A549 (cell line): ENCODE results near the gene S100A4. TPM values are rescaled to one million over a fixed set of nuclear protein-coding genes. Genes with fewer than 3 reads are reported as not detected.

Experiments used
- ATAC-seq, 2 experiments: fragments of 200-7000 bp in 1 of 2; fragments of >200 bp in 1 of 2; cut with Nextera tagmentation in 1 of 2; cut with Tn5 transposase in 1 of 2; 3 replicates each; pipeline versions ENCODE4 v1.8.0 to v1.9.1; 2018 to 2020; ENCODE audit warnings: mild to moderate bottlenecking in 1 of 2, moderate library complexity in 1 of 2
- CTCF ChIA-PET: fragments of 300-600 bp; sonication (Branson Sonifier 250); formaldehyde crosslinking; extraction: SDS; loops from one replicate; lab custom pipeline; 2021; ENCODE audit warnings: antibody characterized with exemption, inconsistent platforms; lab: Yijun Ruan, JAX
- POLR2A ChIA-PET: fragments of 350-600 bp; formaldehyde crosslinking; extraction: SDS; loops from one replicate; lab custom pipeline; 2021; ENCODE audit warnings: antibody characterized with exemption, inconsistent platforms; lab: Yijun Ruan, JAX
- DNase-seq, 2 experiments: peaks; one replicate each; pipeline versions ENCODE4 v3.0.0 to v3.0.0-alpha.2; 2011 to 2016; ENCODE audit warnings: low read depth in 1 of 2, low spot score in 1 of 2
- FAIRE-seq: peaks from 2 replicates; lab custom pipeline; 2011; peaks lifted over from hg19 to GRCh38; lab: Jason Lieb, UNC
- H3K27ac ChIP-seq, 2 experiments: fragments of >200 bp; sonication (Bioruptor Twin); formaldehyde crosslinking; 3 replicates each; pipeline ENCODE4 v1.5.1; 2016 to 2017
- H3K4me1 ChIP-seq: fragments of >200 bp; sonication (Bioruptor Twin); formaldehyde crosslinking; 3 replicates; pipeline ENCODE4 v1.6.1; 2016
- H3K4me2 ChIP-seq: fragments of >200 bp; sonication (Bioruptor Twin); formaldehyde crosslinking; 3 replicates; pipeline ENCODE4 v1.6.1; 2016
- H3K4me3 ChIP-seq: fragments of >200 bp; sonication (Bioruptor Twin); formaldehyde crosslinking; 3 replicates; pipeline ENCODE4 v1.5.1; 2016
- H3K9me3 ChIP-seq: fragments of >200 bp; sonication (Bioruptor Twin); formaldehyde crosslinking; 3 replicates; pipeline ENCODE4 v1.6.1; 2016
- BHLHE40 ChIP-seq: IDR thresholded peaks from 2 replicates; pipeline ENCODE4 v1.6.1; 2012; ENCODE audit warnings: low read depth, low read length, inconsistent platforms
- CBX2 ChIP-seq: fragments of 200-600 bp; sonication (generic); IDR thresholded peaks from 2 replicates; pipeline ENCODE4 v1.6.1; 2016; ENCODE audit warnings: low read depth, mild to moderate bottlenecking, borderline replicate concordance
- CEBPB ChIP-seq, 2 experiments: fragments of >200 bp in 1 of 2; sonication (Bioruptor Twin) in 1 of 2; formaldehyde crosslinking in 1 of 2; IDR thresholded peaks; 2 replicates each; pipeline ENCODE4 v1.6.1; 2012 to 2016
- CHD2 ChIP-seq: fragments of 150-350 bp; IDR thresholded peaks from 2 replicates; pipeline ENCODE4 v1.6.1; 2014; ENCODE audit warnings: low read length; ENCODE audit not compliant: partially characterized antibody
- CHD4 ChIP-seq: fragments of 200-600 bp; sonication (generic); IDR thresholded peaks from 2 replicates; pipeline ENCODE4 v1.6.1; 2016; ENCODE audit warnings: antibody characterized with exemption, mild to moderate bottlenecking, borderline replicate concordance
- EHF ChIP-seq: fragments of 250-450 bp; sonication (Bioruptor Pico); IDR thresholded peaks from 2 replicates; pipeline ENCODE4 v1.5.0; 2020; ENCODE audit warnings: mild to moderate bottlenecking
- FOSB ChIP-seq: fragments of 250-450 bp; sonication (Bioruptor Pico); IDR thresholded peaks from 2 replicates; pipeline ENCODE4 v1.5.0; 2020; ENCODE audit warnings: mild to moderate bottlenecking, moderate library complexity
- FOXS1 ChIP-seq: fragments of 250-450 bp; sonication (Bioruptor Pico); IDR thresholded peaks from 2 replicates; pipeline ENCODE4 v1.5.0; 2020; ENCODE audit warnings: mild to moderate bottlenecking, moderate library complexity
- HDAC2 ChIP-seq: fragments of 200-600 bp; sonication (generic); IDR thresholded peaks from 2 replicates; pipeline ENCODE4 v1.6.1; 2016
- HEYL ChIP-seq: fragments of 250-450 bp; sonication (Bioruptor Pico); IDR thresholded peaks from 2 replicates; pipeline ENCODE4 v1.8.0; 2021; ENCODE audit warnings: mild to moderate bottlenecking, moderate library complexity
- HOXA7 ChIP-seq: fragments of 250-450 bp; sonication (Bioruptor Pico); IDR thresholded peaks from 2 replicates; pipeline ENCODE4 v1.5.0; 2020; ENCODE audit warnings: mild to moderate bottlenecking, moderate library complexity
- HOXB5 ChIP-seq: fragments of 250-450 bp; sonication (Bioruptor Pico); IDR thresholded peaks from 2 replicates; pipeline ENCODE4 v1.5.0; 2020; ENCODE audit warnings: mild to moderate bottlenecking, moderate library complexity
- JUNB ChIP-seq: fragments of >200 bp; sonication (Bioruptor Twin); formaldehyde crosslinking; IDR thresholded peaks from 2 replicates; pipeline ENCODE4 v1.6.1; 2016
- KDM5A ChIP-seq: fragments of 200-600 bp; sonication (generic); IDR thresholded peaks from 2 replicates; pipeline ENCODE4 v1.6.1; 2016; ENCODE audit warnings: antibody characterized with exemption, mild to moderate bottlenecking
- MAFK ChIP-seq: fragments of 450-650 bp; IDR thresholded peaks from 2 replicates; pipeline ENCODE4 v1.6.1; 2014; ENCODE audit not compliant: partially characterized antibody
- MAZ ChIP-seq: fragments of 150-350 bp; IDR thresholded peaks from 2 replicates; pipeline ENCODE4 v1.6.1; 2014; ENCODE audit warnings: antibody characterized with exemption, low read depth, low read length, borderline replicate concordance
- NFE2L2 ChIP-seq: fragments of 150-350 bp; conservative IDR thresholded peaks from 2 replicates; pipeline ENCODE4 v1.6.1; 2014; ENCODE audit warnings: low read length
- NPAS2 ChIP-seq: fragments of 250-450 bp; sonication (Bioruptor Pico); IDR thresholded peaks from 2 replicates; pipeline ENCODE4 v1.8.0; 2022; ENCODE audit warnings: mild to moderate bottlenecking, moderate library complexity, borderline replicate concordance
- NR3C1 ChIP-seq: fragments of >200 bp; sonication (Bioruptor Twin); formaldehyde crosslinking; IDR thresholded peaks from 3 replicates; pipeline ENCODE4 v1.6.1; 2017
- POLR2A ChIP-seq: IDR thresholded peaks from 2 replicates; pipeline ENCODE4 v1.6.1; 2012; ENCODE audit warnings: mild to moderate bottlenecking, low read length
- POLR2AphosphoS2 ChIP-seq: conservative IDR thresholded peaks from 2 replicates; pipeline ENCODE4 v1.6.1; 2012; ENCODE audit warnings: low read length, improper control_type of control experiment, inconsistent platforms
- RFX5 ChIP-seq: fragments of 450-650 bp; IDR thresholded peaks from 2 replicates; pipeline ENCODE4 v1.7.1; 2014; ENCODE audit warnings: antibody characterized with exemption, mild to moderate bottlenecking, moderate library complexity
- RNF2 ChIP-seq: fragments of 200-600 bp; sonication (generic); IDR thresholded peaks from 2 replicates; pipeline ENCODE4 v1.6.1; 2016; ENCODE audit warnings: low read depth, mild to moderate bottlenecking, antibody characterized with exemption, moderate library complexity, borderline replicate concordance
- SMC3 ChIP-seq: fragments of >200 bp; sonication (Bioruptor Twin); formaldehyde crosslinking; IDR thresholded peaks from 3 replicates; pipeline ENCODE4 v1.6.1; 2018; ENCODE audit warnings: inconsistent platforms
- TP53 ChIP-seq: fragments of 250-450 bp; sonication (Bioruptor Pico); IDR thresholded peaks from 2 replicates; pipeline ENCODE4 v1.5.0; 2021; ENCODE audit warnings: mild to moderate bottlenecking, moderate library complexity
- ZC3H11A ChIP-seq: fragments of 450-650 bp; IDR thresholded peaks from 2 replicates; pipeline ENCODE4 v1.6.1; 2014; ENCODE audit warnings: antibody characterized with exemption, mild to moderate bottlenecking
- ZFP36 ChIP-seq: fragments of 450-650 bp; IDR thresholded peaks from 2 replicates; pipeline ENCODE4 v1.6.1; 2014; ENCODE audit warnings: borderline replicate concordance; ENCODE audit not compliant: partially characterized antibody
- ZNF302 ChIP-seq: fragments of 250-450 bp; sonication (Bioruptor Pico); IDR thresholded peaks from 2 replicates; pipeline ENCODE4 v1.9.0; 2021; ENCODE audit warnings: inconsistent platforms, mild to moderate bottlenecking, moderate library complexity
- ZSCAN20 ChIP-seq: fragments of 250-450 bp; sonication (Bioruptor Pico); IDR thresholded peaks from 2 replicates; pipeline ENCODE4 v1.8.0; 2022; ENCODE audit warnings: mild to moderate bottlenecking, moderate library complexity
- WGBS: methylation state at CpG from one replicate; pipeline ENCODE4 v1.1.6; 2017; ENCODE audit errors: missing lambda C conversion rate; 5-methylcytosine and 5-hydroxymethylcytosine counted together
- polyA plus RNA-seq, 4 experiments: library from polyadenylated mRNA; depleted of rRNA in 3 of 4; stranded (reverse); fragments of >200 nt; fragmentation: RNase III in 1 of 4; extraction: RNeasy Plus Mini Kit Qiagen cat#74134 plus additional on column Dnase treatment in 1 of 4; gene quantifications; 2 replicates in 3 of 4; 3 replicates in 1 of 4; pipeline ENCODE4 v1.2.3, GENCODE V29; 2011 to 2017
- TF ChIP-seq, protein P1 (sequence below): IDR thresholded peaks from 2 replicates; pipeline ENCODE4 v1.6.1; 2012
- TF ChIP-seq, protein P2 (sequence below): fragments of 250-450 bp; sonication (Bioruptor Pico); IDR thresholded peaks from 2 replicates; pipeline ENCODE4 v1.5.0; 2020; ENCODE audit warnings: low read depth, mild to moderate bottlenecking, moderate library complexity
- TF ChIP-seq, protein P3 (sequence below): fragments of 250-450 bp; sonication (Bioruptor Pico); IDR thresholded peaks from 2 replicates; pipeline ENCODE4 v1.5.0; 2021; ENCODE audit warnings: mild to moderate bottlenecking, moderate library complexity, borderline replicate concordance
- TF ChIP-seq, protein P4 (sequence below): fragments of >200 bp; sonication (Bioruptor Twin); formaldehyde crosslinking; IDR thresholded peaks from 3 replicates; pipeline ENCODE4 v1.6.1; 2016

S100A4 gene
- polyA plus RNA-seq, 2 of the 4 experiments (the other 2 are of a cell fraction): 590 to 2,584 TPM

DNA sequence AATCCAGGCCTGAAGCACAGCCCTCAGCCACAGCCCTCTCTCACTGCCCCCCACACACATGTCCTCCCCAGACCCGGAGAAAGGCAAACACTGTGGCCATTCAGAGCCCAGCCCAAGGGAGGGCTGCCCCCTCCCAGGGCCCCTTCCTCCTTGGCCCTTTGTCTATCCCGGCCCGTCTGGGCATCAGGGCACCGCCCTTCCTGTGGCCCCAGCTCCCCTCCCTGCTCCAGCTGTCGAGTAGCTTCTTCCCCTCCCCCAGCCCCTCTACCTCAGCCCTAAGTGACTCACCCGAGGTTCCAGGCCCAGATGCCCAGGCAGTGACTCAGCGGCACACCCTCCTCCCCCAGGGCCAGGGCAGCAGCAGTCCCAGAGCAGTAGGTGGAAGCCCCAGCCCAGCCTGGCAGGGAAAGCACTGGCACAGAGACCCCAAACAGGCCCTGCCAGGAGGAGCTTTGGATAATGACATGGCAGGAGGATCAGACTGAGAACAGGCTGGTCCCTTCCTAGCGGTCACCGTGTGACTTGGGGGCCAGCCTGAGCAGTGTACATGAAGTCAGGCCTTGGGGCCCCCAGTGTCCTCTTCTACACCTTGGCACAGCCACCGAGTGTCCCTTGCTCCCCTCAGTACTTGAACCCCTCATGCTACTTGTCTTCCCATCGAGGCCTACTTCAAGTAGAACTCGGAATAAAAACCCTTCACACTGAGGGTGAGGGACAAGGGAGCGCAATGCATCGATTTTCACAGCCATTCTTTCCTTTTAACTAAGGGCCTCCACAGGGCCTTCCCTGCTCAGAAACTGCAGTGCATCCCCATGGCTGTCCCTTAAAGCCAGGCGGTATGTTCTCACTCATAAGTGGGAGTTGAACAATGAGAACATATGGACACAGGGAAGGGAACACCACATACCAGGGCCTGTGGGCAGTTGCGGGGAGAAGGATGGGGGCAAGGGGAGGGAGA is 21.1 kb upstream of the S100A4 start (continued):
- TF ChIP-seq RNF2 (no peak), NFE2L2 (peak; percentile 22; the same call in 1 of the 2 replicates)

DNA sequence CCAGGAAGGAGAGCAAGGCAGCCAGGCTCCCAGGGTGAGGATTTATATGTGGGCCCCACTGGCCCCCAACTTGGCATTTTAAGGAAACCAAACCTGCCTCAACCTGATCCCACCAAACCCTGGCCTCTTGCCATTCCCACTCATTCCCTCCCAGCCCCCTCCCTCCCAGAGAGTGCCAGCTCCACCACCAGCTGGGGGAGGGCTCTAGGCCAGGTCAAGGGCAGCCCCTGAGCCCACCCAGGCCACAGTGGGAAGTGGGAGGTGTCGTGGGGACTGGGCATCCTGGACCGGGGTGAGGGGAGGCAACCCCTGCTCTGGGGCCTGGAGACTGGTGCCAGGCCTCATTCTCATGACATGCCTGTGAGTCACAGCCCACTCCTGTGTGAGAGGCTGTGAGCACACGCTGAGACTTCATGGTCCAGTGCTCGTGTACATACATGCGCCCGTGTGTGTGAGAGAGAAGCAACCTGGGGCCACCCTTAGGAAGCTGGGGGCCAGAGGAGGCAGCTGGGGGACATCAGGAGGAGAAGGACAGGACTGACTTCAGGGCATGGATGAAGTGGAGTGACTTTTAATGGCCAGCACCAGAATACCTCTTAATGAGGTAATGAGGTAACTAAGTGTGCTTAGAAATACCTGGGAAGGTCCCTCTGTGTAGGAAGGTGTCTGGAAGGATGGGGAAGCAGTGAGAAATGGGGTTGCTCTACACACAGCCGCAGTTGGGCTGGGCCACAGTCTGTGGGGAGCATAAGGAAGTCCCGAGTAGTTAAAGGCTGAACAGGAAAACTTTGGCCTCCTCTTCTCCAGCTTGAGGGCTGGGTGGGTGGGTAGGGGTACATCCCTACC is 20.1 kb upstream of the S100A4 start, which contains the start of gene S100A2:
Gene S100A2 (minus strand): TSS at position 316 of the 846 bp plus-strand sequence. CDS start 1,967 bp downstream, outside the sequence.
- Histone ChIP-seq H3K27ac (peak within 1 kb of the TSS; percentile 97 to 100), H3K9me3 (no peaks in the 10 kb centered on the region), H3K4me2 (peak within 1 kb of the TSS; percentile 80), H3K4me1 (peaks cover 61% of the 10 kb centered on the region), H3K4me3 (peak within 1 kb of the TSS; percentile 15; the same call in 1 of the 3 replicates)
- ChIA-PET CTCF (interaction anchor here (0.9 to 8.3 kb wide), 9 partner anchors 18 to 213 kb away, joined by 3 to 141 read pairs (median 5); partner anchors contain the start of genes S100A13, S100A3, S100A4 and S100A5), POLR2A (interaction anchor here (0.6 to 2.3 kb wide), 14 partner anchors 8 to 424 kb away, joined by 3 to 96 read pairs (median 6); partner anchors contain the start of genes CHTOP, S100A13, S100A4 and S100A5)
- ATAC-seq (peak; percentile 60 to 64), FAIRE-seq (no peak), DNase-seq (peak; percentile 88 to 90)
- 5% methylated on average over 8 of the region's 8 CpGs for WGBS
- TF ChIP-seq, protein P1, sequence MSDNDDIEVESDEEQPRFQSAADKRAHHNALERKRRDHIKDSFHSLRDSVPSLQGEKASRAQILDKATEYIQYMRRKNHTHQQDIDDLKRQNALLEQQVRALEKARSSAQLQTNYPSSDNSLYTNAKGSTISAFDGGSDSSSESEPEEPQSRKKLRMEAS: peak; percentile 91
- TF ChIP-seq EHF (CRISPR knock-in tag): peak; percentile 74; the same call in 1 of the 2 replicates
- no peak for TF ChIP-seq KDM5A
- peak; percentile 17; the same call in 1 of the 2 replicates for TF ChIP-seq FOXS1 (CRISPR knock-in tag)
- no peak for TF ChIP-seq RFX5
- TF ChIP-seq JUNB: peak; percentile 36; the same call in 1 of the 2 replicates
- no peak for TF ChIP-seq CBX2
- TF ChIP-seq CEBPB (IDR thresholded peaks at IDR 0.05): no peak
- TF ChIP-seq NPAS2: peak; percentile 8; the same call in 1 of the 2 replicates
- TF ChIP-seq ZSCAN20 (CRISPR knock-in tag): 0 out of 2 replicates have a peak, but pooled peaks have one; percentile 53
- TF ChIP-seq MAFK: no peak
- TF ChIP-seq CHD4: no peak
- no peak for TF ChIP-seq ZFP36
- no peak for TF ChIP-seq NFE2L2
- peak; percentile 85; the same call in 1 of the 2 replicates for TF ChIP-seq TP53 (CRISPR knock-in tag)
- TF ChIP-seq HOXA7 (CRISPR knock-in tag): peak; percentile 67; the same call in 1 of the 2 replicates
- TF ChIP-seq POLR2AphosphoS2: no peak
- no peak for TF ChIP-seq CHD2
- TF ChIP-seq POLR2A: 0 out of 2 replicates have a peak, but pooled peaks have one; percentile 6
- TF ChIP-seq SMC3: no peak
- TF ChIP-seq HOXB5: peak; percentile 83
- TF ChIP-seq HDAC2: no peak
- TF ChIP-seq, protein P2, sequence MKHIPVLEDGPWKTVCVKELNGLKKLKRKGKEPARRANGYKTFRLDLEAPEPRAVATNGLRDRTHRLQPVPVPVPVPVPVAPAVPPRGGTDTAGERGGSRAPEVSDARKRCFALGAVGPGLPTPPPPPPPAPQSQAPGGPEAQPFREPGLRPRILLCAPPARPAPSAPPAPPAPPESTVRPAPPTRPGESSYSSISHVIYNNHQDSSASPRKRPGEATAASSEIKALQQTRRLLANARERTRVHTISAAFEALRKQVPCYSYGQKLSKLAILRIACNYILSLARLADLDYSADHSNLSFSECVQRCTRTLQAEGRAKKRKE (CRISPR knock-in tag): peak; percentile 91
- no peak for TF ChIP-seq NR3C1
- no peak for TF ChIP-seq FOSB
- TF ChIP-seq HEYL (CRISPR knock-in tag): peak; percentile 86
- TF ChIP-seq MAZ: no peak
- TF ChIP-seq, protein P3, sequence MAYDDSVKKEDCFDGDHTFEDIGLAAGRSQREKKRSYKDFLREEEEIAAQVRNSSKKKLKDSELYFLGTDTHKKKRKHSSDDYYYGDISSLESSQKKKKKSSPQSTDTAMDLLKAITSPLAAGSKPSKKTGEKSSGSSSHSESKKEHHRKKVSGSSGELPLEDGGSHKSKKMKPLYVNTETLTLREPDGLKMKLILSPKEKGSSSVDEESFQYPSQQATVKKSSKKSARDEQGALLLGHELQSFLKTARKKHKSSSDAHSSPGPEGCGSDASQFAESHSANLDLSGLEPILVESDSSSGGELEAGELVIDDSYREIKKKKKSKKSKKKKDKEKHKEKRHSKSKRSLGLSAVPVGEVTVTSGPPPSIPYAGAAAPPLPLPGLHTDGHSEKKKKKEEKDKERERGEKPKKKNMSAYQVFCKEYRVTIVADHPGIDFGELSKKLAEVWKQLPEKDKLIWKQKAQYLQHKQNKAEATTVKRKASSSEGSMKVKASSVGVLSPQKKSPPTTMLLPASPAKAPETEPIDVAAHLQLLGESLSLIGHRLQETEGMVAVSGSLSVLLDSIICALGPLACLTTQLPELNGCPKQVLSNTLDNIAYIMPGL (CRISPR knock-in tag): no peak
- TF ChIP-seq, protein P4, sequence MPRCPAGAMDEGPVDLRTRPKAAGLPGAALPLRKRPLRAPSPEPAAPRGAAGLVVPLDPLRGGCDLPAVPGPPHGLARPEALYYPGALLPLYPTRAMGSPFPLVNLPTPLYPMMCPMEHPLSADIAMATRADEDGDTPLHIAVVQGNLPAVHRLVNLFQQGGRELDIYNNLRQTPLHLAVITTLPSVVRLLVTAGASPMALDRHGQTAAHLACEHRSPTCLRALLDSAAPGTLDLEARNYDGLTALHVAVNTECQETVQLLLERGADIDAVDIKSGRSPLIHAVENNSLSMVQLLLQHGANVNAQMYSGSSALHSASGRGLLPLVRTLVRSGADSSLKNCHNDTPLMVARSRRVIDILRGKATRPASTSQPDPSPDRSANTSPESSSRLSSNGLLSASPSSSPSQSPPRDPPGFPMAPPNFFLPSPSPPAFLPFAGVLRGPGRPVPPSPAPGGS: no peak
- TF ChIP-seq BHLHE40: no peak
- peak; percentile 85 for TF ChIP-seq ZNF302 (CRISPR knock-in tag)
- TF ChIP-seq ZC3H11A: no peak
